ENCODE results near the gene SPART.

DNA sequence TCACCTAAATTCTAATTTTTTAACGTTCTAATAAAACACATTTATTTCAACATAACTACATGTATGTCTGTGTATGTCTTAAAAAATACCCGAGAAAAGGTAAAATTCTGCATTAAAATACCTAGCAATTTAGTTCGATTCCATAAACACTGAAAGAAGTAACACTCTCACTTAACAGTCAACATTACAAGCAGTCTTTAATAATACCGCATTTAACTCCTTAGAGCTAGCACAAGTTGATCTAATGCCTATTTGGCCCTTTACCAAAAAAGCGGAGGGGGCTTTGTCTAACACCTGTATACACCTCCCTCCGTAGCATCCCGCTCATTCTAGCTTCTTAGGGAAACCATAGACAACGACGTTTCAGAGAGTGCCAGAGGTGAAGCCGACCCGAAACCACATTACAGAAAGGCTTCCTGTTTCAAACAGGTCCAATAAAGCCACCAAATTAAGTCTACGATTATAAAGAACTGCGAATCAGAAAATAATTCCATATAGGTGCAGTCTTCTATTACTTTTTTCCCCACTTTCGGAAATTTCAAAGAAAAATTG lies 1.2 kb downstream of the SPART start:
- TF ChIP-seq, protein P1, sequence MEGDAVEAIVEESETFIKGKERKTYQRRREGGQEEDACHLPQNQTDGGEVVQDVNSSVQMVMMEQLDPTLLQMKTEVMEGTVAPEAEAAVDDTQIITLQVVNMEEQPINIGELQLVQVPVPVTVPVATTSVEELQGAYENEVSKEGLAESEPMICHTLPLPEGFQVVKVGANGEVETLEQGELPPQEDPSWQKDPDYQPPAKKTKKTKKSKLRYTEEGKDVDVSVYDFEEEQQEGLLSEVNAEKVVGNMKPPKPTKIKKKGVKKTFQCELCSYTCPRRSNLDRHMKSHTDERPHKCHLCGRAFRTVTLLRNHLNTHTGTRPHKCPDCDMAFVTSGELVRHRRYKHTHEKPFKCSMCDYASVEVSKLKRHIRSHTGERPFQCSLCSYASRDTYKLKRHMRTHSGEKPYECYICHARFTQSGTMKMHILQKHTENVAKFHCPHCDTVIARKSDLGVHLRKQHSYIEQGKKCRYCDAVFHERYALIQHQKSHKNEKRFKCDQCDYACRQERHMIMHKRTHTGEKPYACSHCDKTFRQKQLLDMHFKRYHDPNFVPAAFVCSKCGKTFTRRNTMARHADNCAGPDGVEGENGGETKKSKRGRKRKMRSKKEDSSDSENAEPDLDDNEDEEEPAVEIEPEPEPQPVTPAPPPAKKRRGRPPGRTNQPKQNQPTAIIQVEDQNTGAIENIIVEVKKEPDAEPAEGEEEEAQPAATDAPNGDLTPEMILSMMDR (IDR thresholded peaks at IDR 0.05; ENCODE audit: low read length) = no peak
- no peak for TF ChIP-seq EZH2 (optimal IDR thresholded peaks at IDR 0.05; ENCODE audit: low read depth, low read length)

All from MM.1S (cell line).